Suprapubic skin (tissue), 4 donors: ENCODE data around the gene RBM28. TPM values are rescaled to one million over a fixed set of nuclear protein-coding genes. Genes with fewer than 3 reads are reported as not detected.

ENCODE experiments used
- DNase-seq, 2 donors: peaks; one replicate each; pipeline ENCODE4 v3.0.0-alpha.2; 2019; ENCODE audit warnings: low spot score in 2 of 2
- H3K27ac ChIP-seq: fragments of 200-600 bp; sonication (generic); one replicate; pipeline ENCODE4 v1.5.1; 2019
- H3K27me3 ChIP-seq: fragments of 200-600 bp; sonication (generic); one replicate; pipeline ENCODE4 v1.5.1; 2019
- H3K36me3 ChIP-seq: fragments of 200-600 bp; sonication (generic); one replicate; pipeline ENCODE4 v1.5.1; 2019
- H3K4me1 ChIP-seq: fragments of 200-600 bp; sonication (generic); one replicate; pipeline ENCODE4 v1.5.1; 2019
- H3K4me3 ChIP-seq: fragments of 200-600 bp; sonication (generic); one replicate; pipeline ENCODE4 v1.5.1; 2019; ENCODE audit warnings: mild to moderate bottlenecking
- H3K9me3 ChIP-seq: fragments of 200-600 bp; sonication (generic); one replicate; pipeline ENCODE4 v1.5.1; 2019
- EP300 ChIP-seq: sonication (generic); formaldehyde crosslinking; IDR thresholded peaks from one replicate; pipeline ENCODE4 v1.6.1; 2017; ENCODE audit warnings: antibody characterized with exemption
- POLR2A ChIP-seq, 2 donors: fragments of 450-650 bp; IDR thresholded peaks; one replicate each; pipeline ENCODE4 v1.6.1; 2017; ENCODE audit warnings: antibody characterized with exemption in 2 of 2, mild to moderate bottlenecking in 2 of 2, moderate library complexity in 2 of 2
- POLR2AphosphoS5 ChIP-seq, 3 donors: sonication (generic); formaldehyde crosslinking; IDR thresholded peaks; one replicate each; pipeline ENCODE4 v1.6.1; 2017; ENCODE audit warnings: antibody characterized with exemption in 3 of 3
- WGBS: methylation state at CpG from one replicate; pipeline ENCODE4 v1.1.5; 2018; 5-methylcytosine and 5-hydroxymethylcytosine counted together
- total RNA-seq, 4 donors: library from RNA; depleted of rRNA; stranded (reverse); fragments of >200 nt; gene quantifications; one replicate each; pipeline ENCODE4 v1.1.0, GENCODE V29; 2016
- TF ChIP-seq, protein P1 (sequence below), 2 donors: fragments of 200-600 bp in 1 of 2; fragments of 450-650 bp in 1 of 2; sonication (generic) in 1 of 2; IDR thresholded peaks; one replicate each; pipeline ENCODE4 v1.5.1; 2016 to 2019; ENCODE audit warnings: antibody characterized with exemption in 2 of 2, mild to moderate bottlenecking in 1 of 2, moderate library complexity in 1 of 2

Gene RBM28
- total RNA-seq, 4 donors from 2014 or later = 16.9 to 34.9 (median 25.6) TPM

DNA sequence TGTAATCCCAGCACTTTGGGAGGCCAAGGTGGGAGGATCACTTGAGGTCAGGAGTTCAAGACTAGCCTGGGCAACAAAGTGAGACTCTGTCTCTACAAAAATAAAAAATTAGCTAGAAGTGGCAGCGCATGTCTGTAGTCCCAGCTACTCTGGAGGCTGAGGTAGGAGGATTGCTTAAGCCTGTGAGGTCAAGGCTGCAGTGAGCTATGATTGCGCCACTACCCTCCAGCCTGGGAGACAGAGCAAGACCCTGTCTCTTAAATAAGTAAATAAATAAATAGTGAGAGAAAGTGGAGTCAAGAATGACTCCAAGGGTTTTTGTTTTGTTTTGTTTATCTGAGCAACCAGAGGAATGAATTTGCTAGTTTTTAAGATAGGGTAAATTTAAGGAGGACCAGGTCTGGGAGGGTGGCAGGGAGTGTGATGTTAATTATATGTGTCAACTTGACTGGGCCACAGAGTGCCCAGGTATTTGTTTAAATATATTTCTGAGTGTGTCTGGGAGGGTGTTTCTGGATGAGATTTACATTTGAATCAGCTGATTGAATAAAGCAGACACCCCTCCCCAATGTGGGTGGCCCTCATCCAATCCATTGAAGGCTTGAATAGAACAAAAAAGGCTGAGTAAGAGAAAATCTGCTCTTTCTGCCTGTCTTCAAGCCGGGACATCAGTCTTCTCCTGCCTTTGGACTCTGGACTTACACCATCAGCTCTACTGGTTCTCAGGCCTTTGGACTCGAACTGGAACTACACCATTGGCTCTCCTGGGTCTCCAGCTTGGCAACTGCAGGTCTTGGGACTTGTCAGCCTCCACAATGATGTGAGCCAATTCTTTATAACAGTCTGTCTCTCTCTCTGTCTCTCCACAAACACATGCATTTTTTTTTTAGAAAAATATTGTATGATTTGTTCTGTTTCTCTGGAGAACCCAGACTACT, 42.5 kb upstream of the RBM28 start:
- WGBS = 92% methylated on average over 4 of the region's 4 CpGs
- DNase-seq = peak in 1 of 2 donors; percentile 8
- H3K36me3 ChIP-seq = no peaks in the 10 kb centered on the region

DNA sequence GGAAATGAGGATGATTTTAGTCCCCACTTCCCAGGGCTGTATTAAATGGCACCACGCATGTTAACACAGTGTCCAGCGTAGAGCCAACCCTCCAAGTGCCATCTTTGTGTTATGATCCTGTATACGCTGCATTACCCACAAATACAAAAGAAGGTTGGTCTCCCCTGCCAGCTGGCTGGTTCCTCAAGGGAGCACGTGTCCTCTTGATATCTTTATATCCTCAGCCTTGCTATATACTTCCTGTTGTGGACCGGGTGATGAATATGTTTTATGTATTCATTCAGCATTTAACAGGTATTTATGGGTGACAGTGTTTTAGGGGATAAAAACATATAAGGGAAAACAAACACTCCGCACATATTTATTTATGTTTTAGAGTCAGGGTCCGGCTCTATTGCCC, 41.0 kb upstream of the RBM28 start:
- Histone ChIP-seq H3K4me1 (peaks cover 20% of the 10 kb centered on the region), H3K36me3 (no peaks in the 10 kb centered on the region), H3K27me3 (no peaks in the 10 kb centered on the region), H3K9me3 (no peaks in the 10 kb centered on the region), H3K27ac (no peak overlapping the region), H3K4me3 (no peak overlapping the region)
- TF ChIP-seq POLR2A (IDR thresholded peaks at IDR 0.05) (no peak), EP300 (no peak), POLR2AphosphoS5 (IDR thresholded peaks at IDR 0.05) (no peak)
- TF ChIP-seq, protein P1, sequence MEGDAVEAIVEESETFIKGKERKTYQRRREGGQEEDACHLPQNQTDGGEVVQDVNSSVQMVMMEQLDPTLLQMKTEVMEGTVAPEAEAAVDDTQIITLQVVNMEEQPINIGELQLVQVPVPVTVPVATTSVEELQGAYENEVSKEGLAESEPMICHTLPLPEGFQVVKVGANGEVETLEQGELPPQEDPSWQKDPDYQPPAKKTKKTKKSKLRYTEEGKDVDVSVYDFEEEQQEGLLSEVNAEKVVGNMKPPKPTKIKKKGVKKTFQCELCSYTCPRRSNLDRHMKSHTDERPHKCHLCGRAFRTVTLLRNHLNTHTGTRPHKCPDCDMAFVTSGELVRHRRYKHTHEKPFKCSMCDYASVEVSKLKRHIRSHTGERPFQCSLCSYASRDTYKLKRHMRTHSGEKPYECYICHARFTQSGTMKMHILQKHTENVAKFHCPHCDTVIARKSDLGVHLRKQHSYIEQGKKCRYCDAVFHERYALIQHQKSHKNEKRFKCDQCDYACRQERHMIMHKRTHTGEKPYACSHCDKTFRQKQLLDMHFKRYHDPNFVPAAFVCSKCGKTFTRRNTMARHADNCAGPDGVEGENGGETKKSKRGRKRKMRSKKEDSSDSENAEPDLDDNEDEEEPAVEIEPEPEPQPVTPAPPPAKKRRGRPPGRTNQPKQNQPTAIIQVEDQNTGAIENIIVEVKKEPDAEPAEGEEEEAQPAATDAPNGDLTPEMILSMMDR (IDR thresholded peaks at IDR 0.05) = no peak
- DNase-seq = no peak
- WGBS = 76% methylated on average over 7 of the region's 7 CpGs

More for the DNA sequence above, 42.5 kb upstream of the RBM28 start:
- Histone ChIP-seq H3K4me3 (no peak overlapping the region), H3K4me1 (peaks cover 15% of the 10 kb centered on the region), H3K9me3 (no peaks in the 10 kb centered on the region), H3K27ac (no peak overlapping the region), H3K27me3 (no peaks in the 10 kb centered on the region)
- no peak for TF ChIP-seq POLR2A (IDR thresholded peaks at IDR 0.05)
- TF ChIP-seq, protein P1 (IDR thresholded peaks at IDR 0.05) = no peak
- no peak for TF ChIP-seq POLR2AphosphoS5 (IDR thresholded peaks at IDR 0.05)
- no peak for TF ChIP-seq EP300

DNA sequence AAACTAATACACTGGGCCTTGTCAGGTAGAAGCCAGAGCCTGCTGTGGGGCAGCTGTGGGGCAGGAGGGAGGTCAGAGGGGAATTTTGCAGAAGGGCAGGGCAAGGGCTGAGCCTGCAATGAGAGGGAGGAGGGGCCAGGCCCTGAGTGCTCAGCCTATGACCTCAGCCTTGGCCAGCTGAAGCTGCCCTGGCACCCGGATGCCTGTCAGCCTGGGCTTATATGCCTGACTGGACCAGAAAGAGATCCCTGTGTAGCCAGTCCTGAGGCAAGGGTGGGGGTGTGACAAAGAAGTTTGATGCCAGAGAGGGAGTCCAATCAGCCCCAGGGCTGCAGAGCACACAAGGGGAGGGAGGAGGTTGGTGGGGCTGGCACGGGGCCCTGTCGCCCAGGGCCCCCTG, 40.1 kb upstream of the RBM28 start:
- no peaks in the 10 kb centered on the region for H3K27me3 ChIP-seq
- DNase-seq = no peak
- H3K4me3 ChIP-seq = no peak overlapping the region
- TF ChIP-seq EP300 = no peak
- TF ChIP-seq, protein P1 (IDR thresholded peaks at IDR 0.05) = no peak
- TF ChIP-seq POLR2A (IDR thresholded peaks at IDR 0.05) = no peak
- TF ChIP-seq POLR2AphosphoS5 (IDR thresholded peaks at IDR 0.05) = no peak
- H3K9me3 ChIP-seq = no peaks in the 10 kb centered on the region
- WGBS = 38% methylated on average over 3 of the region's 3 CpGs
- H3K27ac ChIP-seq = no peak overlapping the region
- H3K4me1 ChIP-seq = peaks cover 20% of the 10 kb centered on the region
- H3K36me3 ChIP-seq = no peaks in the 10 kb centered on the region

DNA sequence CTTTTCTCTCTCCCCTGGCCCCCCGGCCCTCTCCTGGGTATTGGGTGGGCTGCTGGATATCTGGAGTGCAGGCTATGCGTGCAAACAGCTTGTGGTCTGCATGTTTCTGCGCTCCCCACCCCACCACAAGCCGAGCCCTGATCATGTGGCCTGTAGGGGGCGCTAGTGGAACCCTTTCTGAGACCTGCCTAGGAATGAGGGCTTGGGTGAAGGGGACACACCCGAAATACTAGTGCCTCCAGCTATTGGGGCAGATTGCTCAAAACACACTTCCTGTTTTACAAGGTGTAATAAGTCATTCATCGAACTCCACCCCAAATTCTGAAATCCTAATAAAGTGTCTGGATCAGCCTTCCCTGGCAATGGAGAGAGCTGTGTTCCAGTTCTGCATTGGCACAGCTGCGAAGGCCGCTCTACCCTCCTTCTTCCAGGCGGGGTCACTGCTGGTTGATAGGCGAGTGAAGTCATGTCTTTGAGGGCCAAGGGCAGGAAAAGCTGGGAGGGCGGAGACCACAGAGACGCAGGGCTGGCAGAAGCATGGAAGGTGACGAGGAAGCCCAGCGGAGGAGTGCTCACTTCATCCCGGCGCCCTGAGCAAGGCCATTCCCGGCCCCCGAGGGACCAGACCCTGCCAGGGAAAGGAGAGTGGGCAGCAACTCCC, 37.6 kb upstream of the RBM28 start:
- no peak for TF ChIP-seq EP300
- TF ChIP-seq, protein P1 (IDR thresholded peaks at IDR 0.05) = no peak
- no peak for TF ChIP-seq POLR2A (IDR thresholded peaks at IDR 0.05)
- TF ChIP-seq POLR2AphosphoS5 (IDR thresholded peaks at IDR 0.05) = no peak
- H3K27me3 ChIP-seq = no peaks in the 10 kb centered on the region
- peaks cover 11% of the 10 kb centered on the region for H3K4me1 ChIP-seq
- no peak for DNase-seq
- no peaks in the 10 kb centered on the region for H3K36me3 ChIP-seq
- no peak overlapping the region for H3K27ac ChIP-seq
- WGBS = 44% methylated on average over 19 of the region's 19 CpGs
- H3K9me3 ChIP-seq = no peaks in the 10 kb centered on the region
- no peak overlapping the region for H3K4me3 ChIP-seq

DNA sequence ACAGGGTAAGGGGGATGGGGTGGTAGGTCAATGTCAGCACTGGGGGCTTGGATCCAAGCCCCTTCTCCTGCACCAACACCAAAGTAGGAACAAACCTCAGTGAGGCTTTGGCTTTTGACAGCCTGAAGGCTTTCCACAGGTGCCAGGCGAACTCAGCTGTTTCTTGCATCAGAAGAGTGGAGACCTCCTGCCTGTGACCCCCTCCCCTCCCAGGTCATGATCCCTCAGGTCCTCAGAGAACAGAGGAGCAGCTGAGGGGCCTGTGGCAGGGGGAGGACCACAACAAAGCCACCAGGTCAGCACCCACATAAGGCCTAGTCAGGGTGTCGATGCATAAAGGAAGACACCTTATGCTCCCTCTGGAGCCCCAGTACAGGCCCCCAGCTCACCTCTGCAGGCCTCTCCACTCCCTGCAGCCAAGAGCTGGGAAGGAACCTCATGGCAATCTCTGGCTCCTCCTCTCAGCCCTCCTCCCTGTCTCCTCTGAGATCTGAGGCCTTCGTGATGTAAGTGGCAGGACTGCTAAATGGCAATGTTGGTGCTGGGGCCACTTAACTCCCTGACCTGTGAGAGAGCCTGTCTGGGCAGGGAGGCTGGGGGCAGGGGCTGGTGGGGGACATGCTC, 36.9 kb upstream of the RBM28 start:
- peaks cover 11% of the 10 kb centered on the region for H3K4me1 ChIP-seq
- 54% methylated on average over 2 of the region's 3 CpGs for WGBS

More for the DNA sequence above, 36.9 kb upstream of the RBM28 start:
- Histone ChIP-seq H3K4me3 (no peak overlapping the region), H3K27ac (no peak overlapping the region), H3K27me3 (no peaks in the 10 kb centered on the region), H3K9me3 (no peaks in the 10 kb centered on the region), H3K36me3 (no peaks in the 10 kb centered on the region)
- DNase-seq = peak in 1 of 2 donors; percentile 35
- TF ChIP-seq POLR2AphosphoS5 (IDR thresholded peaks at IDR 0.05) = no peak
- TF ChIP-seq, protein P1 (IDR thresholded peaks at IDR 0.05) = no peak
- no peak for TF ChIP-seq POLR2A (IDR thresholded peaks at IDR 0.05)
- no peak for TF ChIP-seq EP300
